Osteocyte (in vitro differentiated cells): Measurements from ENCODE around the gene SERPINB6. TPM values are rescaled to one million over a fixed set of nuclear protein-coding genes. Genes with fewer than 3 reads are reported as not detected.

Source experiments
- DNase-seq: peaks from one replicate; pipeline ENCODE4 v3.0.0; 2021; ENCODE audit warnings: mixed read lengths; ENCODE audit not compliant: unreplicated experiment; ENCODE audit errors: extremely low spot score
- H3K27ac Mint-ChIP-seq: one replicate; pipeline ENCODE4 v1.8.0; 2021; ENCODE audit warnings: mild to moderate bottlenecking, mixed read lengths; ENCODE audit not compliant: unreplicated experiment
- H3K27me3 Mint-ChIP-seq: one replicate; pipeline ENCODE4 v1.8.0; 2021; ENCODE audit warnings: mixed read lengths; ENCODE audit not compliant: unreplicated experiment
- H3K36me3 Mint-ChIP-seq: one replicate; pipeline ENCODE4 v1.8.0; 2021; ENCODE audit warnings: mixed read lengths; ENCODE audit not compliant: unreplicated experiment
- H3K4me1 Mint-ChIP-seq: one replicate; pipeline ENCODE4 v1.8.0; 2021; ENCODE audit warnings: mixed read lengths; ENCODE audit not compliant: unreplicated experiment
- H3K4me3 Mint-ChIP-seq: one replicate; pipeline ENCODE4 v1.8.0; 2021; ENCODE audit warnings: mild to moderate bottlenecking, moderate library complexity, mixed read lengths; ENCODE audit not compliant: unreplicated experiment
- H3K9me3 Mint-ChIP-seq: one replicate; pipeline ENCODE4 v1.8.0; 2021; ENCODE audit warnings: mixed read lengths; ENCODE audit not compliant: unreplicated experiment
- CTCF ChIP-seq: fragments of 200-600 bp; sonication (generic); IDR thresholded peaks from 2 replicates; pipeline ENCODE4 v1.5.0; 2021; ENCODE audit warnings: antibody characterized with exemption, mild to moderate bottlenecking, moderate library complexity
- total RNA-seq: library from RNA; stranded (reverse); gene quantifications from 2 replicates; pipeline ENCODE4 v1.2.1, GENCODE V29; 2021

Gene SERPINB6
- total RNA-seq, 1 donor from 2014 or later, result 93.1 TPM

GRCh38 chr6:2957696-2958330 lies 13.6 kb downstream of the SERPINB6 start:
- peaks cover 28% of the 10 kb centered on the region for H3K4me1 Mint-ChIP-seq
- H3K4me3 Mint-ChIP-seq, result no peak overlapping the region
- no peak for DNase-seq
- TF ChIP-seq CTCF, result no peak
- H3K27me3 Mint-ChIP-seq, result no peaks in the 10 kb centered on the region
- peaks cover 3% of the 10 kb centered on the region for H3K36me3 Mint-ChIP-seq
- no peak overlapping the region for H3K27ac Mint-ChIP-seq
- no peaks in the 10 kb centered on the region for H3K9me3 Mint-ChIP-seq

GRCh38 chr6:2956930-2957685 lies 14.3 kb downstream of the SERPINB6 start:
- Mint-ChIP-seq H3K4me3 (no peak overlapping the region), H3K27ac (peak overlapping the region; percentile 10), H3K27me3 (no peaks in the 10 kb centered on the region), H3K9me3 (no peaks in the 10 kb centered on the region), H3K36me3 (peaks cover 8% of the 10 kb centered on the region), H3K4me1 (peaks cover 32% of the 10 kb centered on the region)
- no peak for DNase-seq
- TF ChIP-seq CTCF, result no peak

- Mint-ChIP-seq H3K27me3 (no peaks in the 10 kb centered on the region), H3K27ac (peak overlapping the region; percentile 11), H3K4me3 (no peak overlapping the region), H3K36me3 (peaks cover 30% of the 10 kb centered on the region), H3K4me1 (peaks cover 12% of the 10 kb centered on the region), H3K9me3 (no peaks in the 10 kb centered on the region)
- DNase-seq, result no peak
- TF ChIP-seq CTCF, result no peak
Measured at GRCh38 chr6:2953098-2953497, 18.3 kb downstream of the SERPINB6 start.

- Mint-ChIP-seq H3K9me3 (no peaks in the 10 kb centered on the region), H3K4me1 (peaks cover 12% of the 10 kb centered on the region), H3K36me3 (peaks cover 34% of the 10 kb centered on the region), H3K27ac (peak overlapping the region; percentile 77), H3K27me3 (no peaks in the 10 kb centered on the region), H3K4me3 (no peak overlapping the region)
- peak; percentile 95 for TF ChIP-seq CTCF
- DNase-seq, result peak; percentile 92
Measured at GRCh38 chr6:2952557-2953095, 18.7 kb downstream of the SERPINB6 start.

GRCh38 chr6:2951728-2952127 lies 19.6 kb downstream of the SERPINB6 start:
- Mint-ChIP-seq H3K36me3 (peaks cover 36% of the 10 kb centered on the region), H3K27me3 (no peaks in the 10 kb centered on the region), H3K9me3 (no peaks in the 10 kb centered on the region), H3K27ac (no peak overlapping the region), H3K4me1 (peaks cover 4% of the 10 kb centered on the region), H3K4me3 (no peak overlapping the region)
- no peak for TF ChIP-seq CTCF
- peak; percentile 56 for DNase-seq
